AG04450 (cell line): Measurements from ENCODE around the gene GHDC. TPM values are rescaled to one million over a fixed set of nuclear protein-coding genes. Genes with fewer than 3 reads are reported as not detected.
A peak's percentile ranks its signal among the peaks of the same experiment; 100 is the strongest.

Source experiments
- CTCF ChIA-PET: fragments of 300-600, 350-600 bp; formaldehyde crosslinking; extraction: SDS; loops from one replicate; lab custom pipeline; 2022; ENCODE audit warnings: antibody characterized with exemption, inconsistent platforms; lab: Charles Lee
- POLR2A ChIA-PET: fragments of 350-600 bp; formaldehyde crosslinking; extraction: SDS; loops from one replicate; lab custom pipeline; 2021; ENCODE audit warnings: antibody characterized with exemption, inconsistent platforms; lab: Yijun Ruan, JAX
- DNase-seq: peaks from one replicate; pipeline ENCODE4 v3.0.0-alpha.2; 2011; ENCODE audit warnings: low read depth, low spot score
- H3K27ac ChIP-seq: one replicate; pipeline ENCODE4 v1.5.1; 2012; ENCODE audit warnings: low read depth, low read length, control low read depth
- H3K27me3 ChIP-seq: one replicate; pipeline ENCODE4 v1.6.0; 2012; ENCODE audit warnings: low read length; ENCODE audit not compliant: control insufficient read depth, insufficient read depth
- H3K4me3 ChIP-seq: 2 replicates; pipeline ENCODE4 v1.5.1; 2011; ENCODE audit warnings: mild to moderate bottlenecking, low read depth, low read length, control low read depth
- H3K9me3 ChIP-seq: 2 replicates; pipeline ENCODE4 v1.5.1; 2012; ENCODE audit warnings: low read length; ENCODE audit not compliant: control insufficient read depth, insufficient read depth
- CTCF ChIP-seq: IDR thresholded peaks from 2 replicates; pipeline ENCODE4 v1.5.1; 2011; ENCODE audit warnings: low read depth, low read length, control low read depth, inconsistent platforms
- polyA plus RNA-seq: library from polyadenylated mRNA; depleted of rRNA; stranded (reverse); fragments of >200 nt; gene quantifications from 2 replicates; pipeline ENCODE4 v1.2.3, GENCODE V29; 2011

GHDC gene
- polyA plus RNA-seq, 1 experiment, result 5.1 TPM

- no peak for DNase-seq
- Histone ChIP-seq H3K27me3 (no peaks in the 10 kb centered on the region), H3K9me3 (no peaks in the 10 kb centered on the region), H3K4me3 (no peak overlapping the region), H3K27ac (no peak overlapping the region)
- no peak for TF ChIP-seq CTCF
- ChIA-PET POLR2A (no interaction called here), CTCF (interaction anchor here (3.1 kb wide), 1 partner anchor 14 kb away, joined by 15 read pairs; no protein-coding TSS in a partner anchor)
Measured at GRCh38 chr17:42236760-42237159, 42.5 kb upstream of the GHDC start.

GRCh38 chr17:42233994-42234393 lies 39.7 kb upstream of the GHDC start:
- DNase-seq, result no peak
- Histone ChIP-seq H3K27me3 (no peaks in the 10 kb centered on the region), H3K27ac (no peak overlapping the region), H3K9me3 (no peaks in the 10 kb centered on the region), H3K4me3 (no peak overlapping the region)
- no peak for TF ChIP-seq CTCF
- ChIA-PET CTCF (interaction anchor here (0.7 to 3.7 kb wide), 3 partner anchors 12 to 293 kb away, joined by 4 to 16 read pairs (median 5); no protein-coding TSS in a partner anchor), POLR2A (no interaction called here)

GRCh38 chr17:42233156-42233555 lies 38.9 kb upstream of the GHDC start:
- Histone ChIP-seq H3K27ac (no peak overlapping the region), H3K27me3 (no peaks in the 10 kb centered on the region), H3K4me3 (no peak overlapping the region), H3K9me3 (no peaks in the 10 kb centered on the region)
- POLR2A ChIA-PET, result interaction anchor here (0.6 kb wide), 1 partner anchor 11 kb away, joined by 4 read pairs; no protein-coding TSS in a partner anchor
- CTCF ChIA-PET, result interaction anchor here (0.7 to 3.7 kb wide), 2 partner anchors 11 to 15 kb away, joined by 5 to 16 read pairs; no protein-coding TSS in a partner anchor
- TF ChIP-seq CTCF, result no peak
- peak; percentile 21 for DNase-seq

GRCh38 chr17:42230225-42230624 lies 35.9 kb upstream of the GHDC start:
- Histone ChIP-seq H3K4me3 (no peak overlapping the region), H3K9me3 (no peaks in the 10 kb centered on the region), H3K27ac (no peak overlapping the region), H3K27me3 (no peaks in the 10 kb centered on the region)
- ChIA-PET POLR2A (no interaction called here), CTCF (interaction anchor here (3.7 kb wide), 1 partner anchor 8 kb away, joined by 16 read pairs; no protein-coding TSS in a partner anchor)
- DNase-seq, result no peak
- TF ChIP-seq CTCF, result no peak

GRCh38 chr17:42227849-42228700 lies 33.8 kb upstream of the GHDC start:
- DNase-seq, result no peak
- CTCF ChIA-PET, result interaction anchor here (0.5 kb wide), 1 partner anchor 180 kb away, joined by 4 read pairs; no protein-coding TSS in a partner anchor
- POLR2A ChIA-PET, result no interaction called here

More at GRCh38 chr17:42227849-42228700, 33.8 kb upstream of the GHDC start:
- no peaks in the 10 kb centered on the region for H3K27me3 ChIP-seq
- H3K27ac ChIP-seq, result no peak overlapping the region
- no peak for TF ChIP-seq CTCF
- H3K9me3 ChIP-seq, result no peaks in the 10 kb centered on the region
- no peak overlapping the region for H3K4me3 ChIP-seq
